Spleen (tissue), 11 donors: ENCODE measurements around the gene GJB1. TPM values are rescaled to one million over a fixed set of nuclear protein-coding genes. Genes with fewer than 3 reads are reported as not detected.
"Not testable (repeated sequence)": the region's sequence is repeated elsewhere in the genome, so short reads cannot be mapped to it uniquely, and the experiment has no call there.

Source experiments
- DNase-seq: peaks from one replicate; pipeline ENCODE4 v3.0.0-alpha.2; 2020
- H3K27ac ChIP-seq, 8 donors: fragments of 200-600 bp; sonication (generic) in 7 of 8; 1 replicate in 4 of 8; 2 replicates in 4 of 8; pipeline versions ENCODE4 v1.5.0 to v1.8.0; 2016 to 2021; ENCODE audit warnings: inconsistent platforms in 4 of 8, mild to moderate bottlenecking in 4 of 8, moderate library complexity in 1 of 8
- H3K27me3 ChIP-seq, 7 donors: fragments of 200-600 bp; sonication (generic) in 6 of 7; replicated peaks in 1 of 7; 1 replicate in 4 of 7; 2 replicates in 3 of 7; pipeline versions ENCODE4 v1.5.0 to v1.8.0; 2016 to 2021; ENCODE audit warnings: inconsistent platforms in 3 of 7, mild to moderate bottlenecking in 1 of 7
- H3K36me3 ChIP-seq, 6 donors: fragments of 200-600 bp; sonication (generic) in 5 of 6; 1 replicate in 4 of 6; 2 replicates in 2 of 6; pipeline versions ENCODE4 v1.5.0 to v1.8.0; 2016 to 2021; ENCODE audit warnings: inconsistent platforms in 2 of 6
- H3K4me1 ChIP-seq, 6 donors: fragments of 200-600 bp; sonication (generic) in 5 of 6; 1 replicate in 3 of 6; 2 replicates in 3 of 6; pipeline versions ENCODE4 v1.5.0 to v1.8.0; 2016 to 2021; ENCODE audit warnings: inconsistent platforms in 3 of 6
- H3K4me3 ChIP-seq, 8 donors: fragments of 200-600 bp; sonication (generic) in 7 of 8; 1 replicate in 4 of 8; 2 replicates in 4 of 8; pipeline versions ENCODE4 v1.5.0 to v1.8.0; 2016 to 2021; ENCODE audit warnings: inconsistent platforms in 4 of 8, mild to moderate bottlenecking in 4 of 8, moderate library complexity in 2 of 8
- H3K9me3 ChIP-seq, 8 donors: fragments of 200-600 bp; sonication (generic) in 7 of 8; 1 replicate in 4 of 8; 2 replicates in 4 of 8; pipeline versions ENCODE4 v1.5.0 to v1.8.0; 2016 to 2021; ENCODE audit warnings: inconsistent platforms in 4 of 8
- POLR2A ChIP-seq, 3 donors: fragments of 450-650 bp; IDR thresholded peaks; one replicate each; pipeline ENCODE4 v1.5.1; 2017; ENCODE audit warnings: antibody characterized with exemption in 3 of 3, mild to moderate bottlenecking in 1 of 3
- POLR2AphosphoS5 ChIP-seq, 3 donors: sonication (generic); formaldehyde crosslinking; IDR thresholded peaks; one replicate each; pipeline ENCODE4 v1.5.1; 2017; ENCODE audit warnings: antibody characterized with exemption in 3 of 3
- WGBS, 5 donors: extraction: QIAGEN DNeasy Blood & Tissue Kit in 3 of 5; methylation state at CpG; one replicate each; pipeline versions ENCODE4 v1.1.5 to v1.1.7; 2013 to 2018; 5-methylcytosine and 5-hydroxymethylcytosine counted together
- intact Hi-C: fragments of 100-400 bp; cut with DNase I; formaldehyde crosslinking; loops from one replicate; pipeline ENCODE4 v1.15.0; 2023; ENCODE audit warnings: low total_unique reads
- polyA plus RNA-seq, 3 donors: library from polyadenylated mRNA; stranded (reverse); fragments of 200-250 nt; gene quantifications; one replicate each; pipeline ENCODE4 v1.2.1, GENCODE V29; 2013
- total RNA-seq, 7 donors: library from RNA; depleted of rRNA in 3 of 7; stranded (reverse); fragments of >200 nt in 3 of 7; fragmentation: NEBNext Ultra II Directional in 4 of 7; extraction: Animal tissue kit (Norgen Biotek cat#: 25700) in 4 of 7; gene quantifications; one replicate each; pipeline versions ENCODE4 v1.1.0 to v1.2.1, GENCODE V29; 2016 to 2021
- TF ChIP-seq, protein P1 (sequence below), 11 experiments: fragments of 200-600 bp in 7 of 11; fragments of 450-650 bp in 4 of 11; sonication (generic) in 4 of 11; IDR thresholded peaks in 8 of 11; conservative IDR thresholded peaks in 3 of 11; 1 replicate in 7 of 11; 2 replicates in 4 of 11; pipeline versions ENCODE4 v1.4.0 to v1.8.0; 2016 to 2021; ENCODE audit warnings: antibody characterized with exemption in 11 of 11, inconsistent platforms in 4 of 11, mild to moderate bottlenecking in 1 of 11
- donor health status: healthy with polysubstance abuse.
- donor health status: DM: no; HTN: no; CAD: no; lungs with moderate emphysema.
- donor health status: DM: no; HTN: no; CAD: no.
- donor health status: Bipolar disorder and iron deficiency.
- donor health status: healthy.
- donor health status: DM: no; HTN: no; CAD: no.
- donor health status: DM: yes; HTN: yes; CAD: no.

The GJB1 gene
- total and polyA plus RNA-seq, 10 donors = not detected

DNA sequence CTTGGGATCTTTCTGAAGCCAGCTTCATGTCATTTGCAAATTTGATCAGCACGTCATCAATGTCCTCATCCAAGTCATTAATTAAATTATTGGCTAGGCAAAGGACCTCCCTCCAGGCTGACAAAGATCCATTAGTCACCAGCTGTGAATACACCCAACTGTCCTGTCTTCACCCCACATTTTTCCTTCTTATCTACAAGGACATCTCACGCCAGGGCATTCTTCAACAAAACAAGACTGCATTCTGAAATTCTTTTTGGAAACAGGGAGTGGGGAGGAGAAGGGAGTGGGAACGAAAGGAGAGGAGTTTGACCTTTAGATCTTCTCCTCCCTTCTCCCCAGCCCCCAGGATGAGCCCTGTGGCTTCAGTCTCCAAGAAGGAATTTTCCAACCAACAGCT lies 45.7 kb upstream of the GJB1 start:
- Histone ChIP-seq H3K27ac (no peak overlapping the region), H3K9me3 (no peaks in the 10 kb centered on the region), H3K4me1 (peaks cover 0 to 16% (median 6%) of the 10 kb centered on the region in 6 donors), H3K27me3 (no peaks in the 10 kb centered on the region), H3K4me3 (no peak overlapping the region), H3K36me3 (peaks cover 0 to 12% (median 0%) of the 10 kb centered on the region in 6 donors)
- TF ChIP-seq, protein P1, sequence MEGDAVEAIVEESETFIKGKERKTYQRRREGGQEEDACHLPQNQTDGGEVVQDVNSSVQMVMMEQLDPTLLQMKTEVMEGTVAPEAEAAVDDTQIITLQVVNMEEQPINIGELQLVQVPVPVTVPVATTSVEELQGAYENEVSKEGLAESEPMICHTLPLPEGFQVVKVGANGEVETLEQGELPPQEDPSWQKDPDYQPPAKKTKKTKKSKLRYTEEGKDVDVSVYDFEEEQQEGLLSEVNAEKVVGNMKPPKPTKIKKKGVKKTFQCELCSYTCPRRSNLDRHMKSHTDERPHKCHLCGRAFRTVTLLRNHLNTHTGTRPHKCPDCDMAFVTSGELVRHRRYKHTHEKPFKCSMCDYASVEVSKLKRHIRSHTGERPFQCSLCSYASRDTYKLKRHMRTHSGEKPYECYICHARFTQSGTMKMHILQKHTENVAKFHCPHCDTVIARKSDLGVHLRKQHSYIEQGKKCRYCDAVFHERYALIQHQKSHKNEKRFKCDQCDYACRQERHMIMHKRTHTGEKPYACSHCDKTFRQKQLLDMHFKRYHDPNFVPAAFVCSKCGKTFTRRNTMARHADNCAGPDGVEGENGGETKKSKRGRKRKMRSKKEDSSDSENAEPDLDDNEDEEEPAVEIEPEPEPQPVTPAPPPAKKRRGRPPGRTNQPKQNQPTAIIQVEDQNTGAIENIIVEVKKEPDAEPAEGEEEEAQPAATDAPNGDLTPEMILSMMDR (IDR thresholded peaks at IDR 0.05 in 8 of 11, conservative IDR thresholded peaks at IDR 0.05 in 3 of 11) = no peak
- TF ChIP-seq POLR2A (IDR thresholded peaks at IDR 0.05) (no peak), POLR2AphosphoS5 (IDR thresholded peaks at IDR 0.05) (no peak)
- no peak for DNase-seq
- WGBS, 5 donors = 66 to 93% (median 84%) methylated on average over 3 of the region's 3 CpGs
- intact Hi-C loops = no loop called here

DNA sequence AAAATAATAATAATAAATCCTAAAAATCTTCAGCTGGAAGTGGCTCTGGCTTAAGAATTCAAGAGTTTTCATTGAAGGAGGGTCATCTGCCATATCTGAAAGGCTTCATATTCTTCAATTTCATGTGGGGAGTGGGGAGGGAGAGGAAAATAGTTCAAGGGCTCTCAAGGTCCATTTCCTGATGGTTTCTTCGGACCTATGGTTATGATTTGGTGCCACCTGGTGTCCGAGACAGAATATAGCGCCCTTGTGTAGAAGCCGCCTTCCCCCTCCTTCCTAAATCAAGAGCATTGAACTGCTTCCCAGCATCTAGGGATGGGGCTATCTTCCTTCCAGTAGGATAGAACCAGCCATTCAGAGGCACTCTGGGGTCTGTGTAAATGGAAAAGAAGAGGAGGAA lies 44.1 kb upstream of the GJB1 start:
- Histone ChIP-seq H3K27me3 (no peaks in the 10 kb centered on the region), H3K9me3 (no peaks in the 10 kb centered on the region), H3K27ac (peak overlapping the region in 1 of 8 donors; percentile 9), H3K4me3 (no peak overlapping the region), H3K36me3 (peaks cover 0 to 12% (median 0%) of the 10 kb centered on the region in 6 donors), H3K4me1 (peaks cover 0 to 26% (median 12%) of the 10 kb centered on the region in 6 donors)
- DNase-seq = no peak
- intact Hi-C loops = no loop called here
- no peak for TF ChIP-seq POLR2AphosphoS5 (IDR thresholded peaks at IDR 0.05)
- TF ChIP-seq, protein P1 (IDR thresholded peaks at IDR 0.05 in 8 of 11, conservative IDR thresholded peaks at IDR 0.05 in 3 of 11) = peak; percentile 48 to 79 (median 74)
- 0 to 5% (median 1%) methylated on average over 3 to 4 of the region's 4 CpGs for WGBS, 5 donors

GRCh38 chrX:71180579-71181265 lies 42.3 kb upstream of the GJB1 start:
- peak; percentile 44 for DNase-seq
- H3K9me3 ChIP-seq, intact Hi-C loops, H3K36me3 ChIP-seq, H3K27me3 ChIP-seq: not testable (repeated sequence)
- peak overlapping the region in 6 of 8 donors; percentile 88 to 94 (median 92) for H3K27ac ChIP-seq
- WGBS, 5 donors = 81 to 96% (median 92%) methylated on average over 9 of the region's 9 CpGs
- peaks cover 0 to 26% (median 12%) of the 10 kb centered on the region in 6 donors for H3K4me1 ChIP-seq
- H3K4me3 ChIP-seq = peak overlapping the region in 2 of 8 donors; percentile 52 to 71

GRCh38 chrX:71181558-71181909 lies 41.5 kb upstream of the GJB1 start:
- TF ChIP-seq, protein P1 (IDR thresholded peaks at IDR 0.05 in 8 of 11, conservative IDR thresholded peaks at IDR 0.05 in 3 of 11) = no peak
- TF ChIP-seq POLR2A (IDR thresholded peaks at IDR 0.05) (no peak), POLR2AphosphoS5 (IDR thresholded peaks at IDR 0.05) (no peak)
- intact Hi-C loops = no loop called here
- Histone ChIP-seq H3K9me3 (no peaks in the 10 kb centered on the region), H3K4me3 (peak overlapping the region; percentile 25 to 71 (median 36)), H3K27ac (peak overlapping the region; percentile 75 to 94 (median 91)), H3K36me3 (peaks cover 0 to 7% (median 0%) of the 10 kb centered on the region in 6 donors), H3K27me3 (no peaks in the 10 kb centered on the region), H3K4me1 (peaks cover 0 to 26% (median 12%) of the 10 kb centered on the region in 6 donors)
- WGBS, 5 donors = 0 to 46% (median 2%) methylated on average over 2 to 10 of the region's 10 CpGs
- no peak for DNase-seq
